ENCODE results near the gene NPR3. TPM values are rescaled to one million over a fixed set of nuclear protein-coding genes. Genes with fewer than 3 reads are reported as not detected.
A peak's percentile ranks its signal among the peaks of the same experiment; 100 is the strongest.

Gene NPR3
- total RNA-seq, 1 donor from 2014 or later, result 0.07 TPM

DNA sequence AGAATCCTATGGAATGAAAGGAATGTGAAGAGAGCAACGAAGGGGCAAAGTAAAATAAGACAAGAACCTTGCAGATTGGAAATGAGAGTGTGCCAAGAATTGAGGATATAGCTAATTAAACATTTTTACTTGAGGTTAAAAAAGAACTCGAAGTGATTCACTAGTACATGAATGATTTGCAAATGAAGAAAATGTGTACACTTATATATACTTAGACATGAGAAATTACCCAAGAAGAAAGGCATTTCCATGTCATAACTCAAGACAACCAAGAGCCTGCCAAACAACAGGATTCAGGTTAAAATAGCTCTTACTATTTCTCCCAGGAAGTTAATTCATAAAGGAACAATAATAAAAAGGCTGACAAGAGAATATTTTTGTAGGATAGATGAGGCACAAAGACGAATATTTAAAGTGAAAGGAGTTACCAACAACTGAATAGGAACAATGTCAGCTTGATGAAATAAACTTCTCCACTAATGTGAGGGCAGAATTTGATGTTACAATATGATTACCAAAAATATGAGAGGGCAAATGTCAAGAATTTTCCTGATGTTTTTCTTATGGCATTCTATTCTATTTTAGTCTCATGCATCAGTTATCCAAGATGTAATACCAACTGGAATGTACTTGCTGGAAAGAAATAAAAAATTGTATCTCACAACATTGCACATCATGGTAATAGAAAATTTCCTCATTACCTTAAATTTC lies 18.9 kb upstream of the NPR3 start:
- no peaks in the 10 kb centered on the region for H3K9me3 Mint-ChIP-seq
- intact Hi-C loops (cut with micrococcal nuclease), result no loop called here
- no peaks in the 10 kb centered on the region for H3K27me3 Mint-ChIP-seq
- H3K27ac Mint-ChIP-seq, result no peak overlapping the region
- no peaks in the 10 kb centered on the region for H3K4me1 Mint-ChIP-seq
- no peak overlapping the region for H3K4me3 Mint-ChIP-seq
- no peak for DNase-seq
- no peaks in the 10 kb centered on the region for H3K36me3 Mint-ChIP-seq (ENCODE audit: low read depth)

DNA sequence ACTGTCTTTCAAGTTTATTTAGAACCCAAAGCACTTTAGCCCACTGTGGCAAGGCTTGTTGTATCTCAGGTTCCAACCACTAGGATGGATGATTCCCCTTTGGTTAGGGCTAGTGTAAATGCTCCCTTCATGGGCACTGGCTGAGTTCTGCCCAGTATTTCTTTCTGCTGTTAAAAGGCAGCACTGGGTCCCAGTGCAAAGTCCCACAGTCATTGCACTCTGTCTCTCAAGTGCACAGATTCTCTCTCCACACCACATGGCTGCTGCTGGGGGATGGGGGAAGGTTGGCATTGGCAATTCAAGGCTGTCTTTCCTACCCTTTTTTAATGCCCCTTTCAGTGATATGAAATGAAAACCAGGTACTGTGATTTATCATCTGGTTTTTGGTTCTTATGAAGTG lies 7.2 kb upstream of the NPR3 start:
- H3K4me1 Mint-ChIP-seq, result peaks cover 2% of the 10 kb centered on the region
- peaks cover 26% of the 10 kb centered on the region for H3K27me3 Mint-ChIP-seq
- H3K4me3 Mint-ChIP-seq, result no peak overlapping the region
- intact Hi-C loops (cut with micrococcal nuclease), result no loop called here
- H3K9me3 Mint-ChIP-seq, result peaks cover 6% of the 10 kb centered on the region
- no peak for DNase-seq
- no peaks in the 10 kb centered on the region for H3K36me3 Mint-ChIP-seq (ENCODE audit: low read depth)
- H3K27ac Mint-ChIP-seq, result no peak overlapping the region

DNA sequence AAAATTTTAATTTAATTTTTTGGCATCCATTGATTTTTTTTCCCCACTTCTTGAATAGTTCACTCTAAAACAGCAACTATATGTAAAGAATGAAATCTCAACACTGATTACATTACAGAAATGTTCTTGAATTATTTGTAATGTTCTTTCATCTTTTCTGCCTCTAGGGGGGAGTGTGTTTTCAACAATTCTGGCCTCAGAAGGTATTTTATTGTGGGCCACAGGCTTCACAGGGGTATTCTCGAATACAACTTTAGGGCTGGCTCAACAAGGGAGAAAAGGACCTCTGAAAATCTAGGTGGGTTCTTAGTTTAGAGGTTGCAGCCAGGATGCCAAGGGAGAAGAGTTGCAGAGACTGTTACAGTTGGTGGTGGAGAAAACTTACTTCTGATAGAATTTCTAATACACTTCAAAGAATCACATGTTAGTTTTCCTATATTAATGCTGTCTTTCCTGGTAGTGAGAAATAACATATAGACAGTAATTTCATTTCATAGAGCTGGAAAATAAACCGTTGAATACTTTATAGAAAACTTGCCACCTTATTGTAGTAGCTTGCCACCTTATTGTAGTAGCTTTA lies 3.6 kb upstream of the NPR3 start:
- Mint-ChIP-seq H3K36me3 (ENCODE audit: low read depth) (peaks cover 2% of the 10 kb centered on the region), H3K4me1 (peaks cover 18% of the 10 kb centered on the region), H3K27me3 (peaks cover 47% of the 10 kb centered on the region), H3K9me3 (no peaks in the 10 kb centered on the region), H3K4me3 (no peak overlapping the region), H3K27ac (no peak overlapping the region)
- intact Hi-C loops (cut with micrococcal nuclease), result no loop called here
- DNase-seq, result no peak

DNA sequence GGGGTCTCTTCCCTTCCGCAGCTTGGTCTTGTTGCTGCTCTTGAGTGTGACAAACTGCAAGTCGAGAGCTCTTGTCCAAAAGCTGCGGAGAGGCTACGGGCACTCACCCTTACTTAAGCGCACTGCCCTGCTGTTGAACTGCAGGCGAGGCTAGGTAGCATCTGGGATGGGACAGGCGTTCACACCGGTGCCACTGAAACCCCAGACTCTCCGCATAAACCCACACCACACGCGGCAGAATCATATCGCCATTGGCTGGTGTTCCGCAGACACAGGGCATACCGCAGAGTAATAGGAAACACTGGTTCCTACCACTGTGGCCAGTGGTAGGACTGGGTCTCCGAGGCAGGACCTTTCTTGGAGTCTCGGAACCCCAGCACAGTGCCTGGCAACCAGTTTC lies 2.2 kb upstream of the NPR3 start:
- intact Hi-C loops (cut with micrococcal nuclease), result loop anchor here (2.0 kb wide), 1 partner anchor 714 kb away; no protein-coding TSS in a partner anchor
- peaks cover 5% of the 10 kb centered on the region for H3K9me3 Mint-ChIP-seq
- no peak for DNase-seq
- H3K27me3 Mint-ChIP-seq, result peaks cover 61% of the 10 kb centered on the region
- H3K4me1 Mint-ChIP-seq, result peaks cover 21% of the 10 kb centered on the region
- peaks cover 3% of the 10 kb centered on the region for H3K36me3 Mint-ChIP-seq (ENCODE audit: low read depth)
- no peak overlapping the region for H3K27ac Mint-ChIP-seq
- H3K4me3 Mint-ChIP-seq, result no peak overlapping the region

DNA sequence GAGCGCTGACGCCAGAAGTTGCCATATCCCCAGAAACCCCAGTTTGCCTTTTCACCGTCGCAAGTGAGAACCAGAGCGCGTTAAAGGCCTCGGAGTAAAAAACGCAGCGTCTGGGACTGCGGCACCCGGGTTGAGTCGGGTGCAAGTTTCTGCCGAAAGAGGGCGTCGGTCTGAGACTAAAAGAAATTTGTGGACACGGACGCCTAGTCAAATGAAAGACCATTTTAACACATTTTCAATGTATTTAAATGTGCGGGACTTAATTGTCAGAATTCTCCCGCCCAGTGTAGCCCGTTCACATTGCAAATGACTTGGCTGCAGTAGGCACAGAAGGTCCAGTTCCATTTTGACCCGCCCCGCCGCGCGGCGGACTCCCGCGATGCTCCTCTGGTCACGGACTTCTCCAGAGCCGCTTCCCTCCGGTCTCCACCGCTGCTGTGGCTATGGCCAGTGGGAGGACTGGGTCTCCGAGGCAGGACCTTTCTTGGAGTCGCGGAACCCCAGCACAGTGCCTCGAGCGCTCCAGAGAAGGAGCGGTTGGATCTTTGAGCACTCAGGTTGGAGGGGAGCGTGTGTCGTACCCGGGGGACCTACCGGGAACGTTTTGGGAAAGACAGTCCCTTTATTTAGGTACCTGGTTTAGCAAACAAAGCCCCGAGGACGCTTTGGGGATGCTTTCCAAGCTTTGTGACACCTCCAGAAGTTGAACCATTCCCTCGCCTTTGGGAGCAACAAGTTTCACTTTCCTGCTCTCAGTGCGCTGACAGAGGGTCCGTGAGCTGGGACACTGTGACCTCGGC lies 1.2 kb upstream of the NPR3 start:
- Mint-ChIP-seq H3K4me1 (peaks cover 21% of the 10 kb centered on the region), H3K9me3 (peaks cover 5% of the 10 kb centered on the region), H3K27ac (no peak overlapping the region), H3K4me3 (peak overlapping the region; percentile 84), H3K27me3 (peaks cover 68% of the 10 kb centered on the region), H3K36me3 (ENCODE audit: low read depth) (peaks cover 3% of the 10 kb centered on the region)
- intact Hi-C loops (cut with micrococcal nuclease), result loop anchor here (2.0 to 5.0 kb wide), 3 partner anchors 592 to 1227 kb away; partner anchors contain the start of gene RXFP3
- peak; percentile 88 for DNase-seq

DNA sequence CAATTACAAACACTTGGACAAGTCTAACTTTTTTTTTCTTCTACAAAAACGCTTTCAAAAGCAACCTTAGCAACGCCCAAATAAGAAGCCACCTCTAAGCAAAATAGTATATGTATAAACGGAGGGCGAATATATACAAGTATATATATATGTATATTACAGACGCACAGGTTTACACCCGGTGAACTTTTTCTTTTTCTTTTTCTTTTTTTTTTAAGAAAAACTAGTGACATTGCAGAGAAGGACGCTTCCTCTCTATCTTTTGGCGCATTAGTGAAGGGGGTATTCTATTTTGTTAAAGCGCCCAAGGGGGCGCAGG lies 200 bp downstream of the NPR3 start:
- H3K27ac Mint-ChIP-seq, result no peak overlapping the region
- intact Hi-C loops (cut with micrococcal nuclease), result loop anchor here (5.0 kb wide), 2 partner anchors 591 to 1226 kb away; partner anchors contain the start of gene RXFP3
- peaks cover 73% of the 10 kb centered on the region for H3K27me3 Mint-ChIP-seq
- peak overlapping the region; percentile 16 for H3K4me3 Mint-ChIP-seq
- peaks cover 21% of the 10 kb centered on the region for H3K4me1 Mint-ChIP-seq
- peaks cover 5% of the 10 kb centered on the region for H3K9me3 Mint-ChIP-seq
- no peak for DNase-seq
- peaks cover 3% of the 10 kb centered on the region for H3K36me3 Mint-ChIP-seq (ENCODE audit: low read depth)

DNA sequence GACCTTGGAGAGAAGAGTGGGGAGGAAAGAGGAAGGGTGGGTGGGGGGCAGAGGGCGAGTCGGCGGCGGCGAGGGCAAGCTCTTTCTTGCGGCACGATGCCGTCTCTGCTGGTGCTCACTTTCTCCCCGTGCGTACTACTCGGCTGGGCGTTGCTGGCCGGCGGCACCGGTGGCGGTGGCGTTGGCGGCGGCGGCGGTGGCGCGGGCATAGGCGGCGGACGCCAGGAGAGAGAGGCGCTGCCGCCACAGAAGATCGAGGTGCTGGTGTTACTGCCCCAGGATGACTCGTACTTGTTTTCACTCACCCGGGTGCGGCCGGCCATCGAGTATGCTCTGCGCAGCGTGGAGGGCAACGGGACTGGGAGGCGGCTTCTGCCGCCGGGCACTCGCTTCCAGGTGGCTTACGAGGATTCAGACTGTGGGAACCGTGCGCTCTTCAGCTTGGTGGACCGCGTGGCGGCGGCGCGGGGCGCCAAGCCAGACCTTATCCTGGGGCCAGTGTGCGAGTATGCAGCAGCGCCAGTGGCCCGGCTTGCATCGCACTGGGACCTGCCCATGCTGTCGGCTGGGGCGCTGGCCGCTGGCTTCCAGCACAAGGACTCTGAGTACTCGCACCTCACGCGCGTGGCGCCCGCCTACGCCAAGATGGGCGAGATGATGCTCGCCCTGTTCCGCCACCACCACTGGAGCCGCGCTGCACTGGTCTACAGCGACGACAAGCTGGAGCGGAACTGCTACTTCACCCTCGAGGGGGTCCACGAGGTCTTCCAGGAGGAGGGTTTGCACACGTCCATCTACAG lies 760 bp downstream of the NPR3 start:
- peaks cover 21% of the 10 kb centered on the region for H3K4me1 Mint-ChIP-seq
- H3K4me3 Mint-ChIP-seq, result peak overlapping the region; percentile 16
- intact Hi-C loops (cut with micrococcal nuclease), result loop anchor here (5.0 kb wide), 2 partner anchors 590 to 1225 kb away; partner anchors contain the start of gene RXFP3
- no peak for DNase-seq
- H3K9me3 Mint-ChIP-seq, result peaks cover 5% of the 10 kb centered on the region
- peaks cover 3% of the 10 kb centered on the region for H3K36me3 Mint-ChIP-seq (ENCODE audit: low read depth)
- peaks cover 74% of the 10 kb centered on the region for H3K27me3 Mint-ChIP-seq
- H3K27ac Mint-ChIP-seq, result no peak overlapping the region

DNA sequence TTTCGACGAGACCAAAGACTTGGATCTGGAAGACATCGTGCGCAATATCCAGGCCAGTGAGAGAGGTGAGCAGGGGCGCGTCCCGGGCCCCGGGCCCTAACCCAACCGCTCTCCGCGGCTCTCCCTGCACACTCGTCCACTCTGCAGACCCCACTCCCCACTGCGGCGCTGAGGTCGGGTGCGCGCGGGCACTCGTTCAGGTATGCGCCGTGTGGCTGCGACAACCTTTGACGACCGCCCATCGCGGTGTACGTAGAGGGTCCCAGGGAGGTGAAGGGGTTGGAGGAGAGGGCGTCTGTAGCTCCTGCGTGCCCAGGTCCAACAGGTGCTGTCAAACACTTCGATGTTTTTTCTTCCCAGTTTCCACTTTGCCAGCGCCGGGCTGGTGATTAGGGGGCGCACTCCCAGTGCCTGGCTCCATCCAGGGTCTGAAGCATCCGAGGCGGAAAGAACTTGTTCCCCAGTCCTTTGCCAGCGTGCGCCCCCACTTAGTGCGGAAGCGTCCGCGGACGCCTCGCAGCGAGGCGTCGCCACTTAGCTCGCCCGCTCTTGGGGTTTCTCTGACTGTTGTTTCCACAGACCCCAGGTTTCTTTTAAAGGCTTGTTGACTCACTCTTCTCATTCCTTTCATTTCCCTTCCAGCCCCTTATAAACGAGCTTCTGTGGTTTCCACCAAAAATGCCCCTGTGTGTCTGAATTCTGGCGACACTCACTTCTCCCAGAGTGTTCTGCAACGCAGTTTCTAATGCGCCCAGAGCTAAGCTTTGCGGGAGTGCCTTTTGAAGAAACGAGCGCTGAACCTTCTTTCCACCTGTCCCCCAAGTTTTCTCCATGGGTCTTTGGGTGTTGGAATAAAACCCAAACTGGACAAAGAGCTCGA lies 1.6 kb downstream of the NPR3 start:
- H3K27ac Mint-ChIP-seq, result peak overlapping the region; percentile 18
- DNase-seq, result peak; percentile 58
- intact Hi-C loops (cut with micrococcal nuclease), result loop anchor here (5.0 kb wide), 2 partner anchors 590 to 1225 kb away; partner anchors contain the start of gene RXFP3

DNA sequence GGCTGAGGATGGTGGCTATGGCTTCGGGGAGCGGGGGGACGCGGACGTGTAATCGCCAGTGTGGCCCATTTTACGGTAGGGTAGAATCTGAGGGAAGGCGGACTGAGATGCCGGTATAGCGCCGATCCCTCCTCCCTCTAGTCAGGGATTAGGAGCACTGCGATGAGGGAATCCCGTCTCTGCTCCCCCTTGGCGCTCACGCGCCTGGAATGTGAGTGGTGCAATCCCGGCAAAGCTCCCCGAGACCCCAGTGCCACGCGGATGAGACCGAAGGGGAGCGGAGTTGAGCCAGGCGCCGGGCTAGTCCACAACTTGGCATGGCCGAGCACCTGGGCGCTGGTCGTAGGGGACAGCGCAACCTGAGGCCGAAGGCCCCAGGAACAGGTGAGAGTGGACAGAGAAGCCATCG lies 2.2 kb downstream of the NPR3 start:
- Mint-ChIP-seq H3K36me3 (ENCODE audit: low read depth) (peaks cover 3% of the 10 kb centered on the region), H3K4me1 (peaks cover 21% of the 10 kb centered on the region), H3K27ac (no peak overlapping the region), H3K27me3 (peaks cover 73% of the 10 kb centered on the region), H3K4me3 (no peak overlapping the region), H3K9me3 (peaks cover 5% of the 10 kb centered on the region)
- DNase-seq, result no peak
- intact Hi-C loops (cut with micrococcal nuclease), result loop anchor here (5.0 kb wide), 2 partner anchors 589 to 1224 kb away; partner anchors contain the start of gene RXFP3

More for the DNA sequence above, 1.6 kb downstream of the NPR3 start:
- H3K4me1 Mint-ChIP-seq, result peaks cover 21% of the 10 kb centered on the region
- H3K27me3 Mint-ChIP-seq, result peaks cover 73% of the 10 kb centered on the region
- H3K9me3 Mint-ChIP-seq, result peaks cover 5% of the 10 kb centered on the region
- no peak overlapping the region for H3K4me3 Mint-ChIP-seq
- H3K36me3 Mint-ChIP-seq (ENCODE audit: low read depth), result peaks cover 3% of the 10 kb centered on the region

DNA sequence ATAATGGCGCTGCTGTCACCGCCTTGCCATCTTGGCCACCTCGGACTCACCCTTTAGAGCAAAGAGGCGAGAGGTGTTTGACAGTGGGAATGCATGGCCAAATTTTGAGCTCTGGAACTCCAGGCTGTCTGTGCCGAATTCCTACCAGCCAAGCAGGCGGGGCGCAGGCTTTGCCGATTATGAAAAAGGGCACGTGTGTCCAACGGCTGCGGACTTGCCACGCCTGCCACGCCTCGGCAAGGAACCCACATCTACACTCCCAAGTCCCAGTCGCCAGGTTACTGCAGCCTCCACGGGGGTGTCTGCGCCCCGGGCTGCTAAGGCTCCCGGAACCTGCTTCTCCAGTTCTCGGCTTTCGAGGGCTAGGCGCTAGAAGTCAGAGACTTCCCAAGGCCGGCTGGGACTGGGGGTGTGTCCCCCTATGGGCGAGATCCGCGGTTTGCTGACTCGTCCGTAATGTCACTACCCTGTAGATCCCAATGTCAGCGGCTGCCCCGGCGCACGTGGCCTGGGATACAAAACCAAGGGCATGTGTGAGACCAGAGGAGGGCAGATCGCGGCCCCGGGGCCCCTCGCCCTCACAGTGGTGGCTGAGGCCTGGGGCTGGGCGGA lies 2.8 kb downstream of the NPR3 start:
- Mint-ChIP-seq H3K27me3 (peaks cover 68% of the 10 kb centered on the region), H3K9me3 (peaks cover 5% of the 10 kb centered on the region), H3K4me1 (peaks cover 19% of the 10 kb centered on the region), H3K4me3 (no peak overlapping the region), H3K36me3 (ENCODE audit: low read depth) (peaks cover 3% of the 10 kb centered on the region), H3K27ac (no peak overlapping the region)
- intact Hi-C loops (cut with micrococcal nuclease), result loop anchor here (5.0 kb wide), 2 partner anchors 588 to 1223 kb away; partner anchors contain the start of gene RXFP3
- DNase-seq, result no peak

DNA sequence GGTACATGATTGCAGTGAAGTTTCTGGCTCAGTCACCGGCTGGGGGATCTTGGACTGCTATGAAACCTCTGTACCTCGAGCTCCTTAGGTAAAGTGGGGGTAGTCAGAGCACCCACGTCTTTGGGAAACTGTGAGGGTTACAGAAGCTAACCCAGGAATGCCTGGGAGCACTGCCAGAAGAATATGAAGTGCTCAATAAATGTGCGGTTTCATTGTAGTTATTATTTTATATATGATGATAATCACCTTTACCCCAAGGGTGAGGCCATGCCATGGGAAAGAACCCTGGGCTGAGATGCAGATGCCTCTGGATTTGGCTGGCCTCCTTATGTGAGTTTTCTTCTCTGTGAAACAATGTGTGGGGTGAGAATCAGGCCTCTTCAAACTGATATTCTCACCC lies 3.7 kb downstream of the NPR3 start:
- no peak for DNase-seq
- Mint-ChIP-seq H3K4me3 (no peak overlapping the region), H3K36me3 (ENCODE audit: low read depth) (peaks cover 3% of the 10 kb centered on the region), H3K9me3 (peaks cover 5% of the 10 kb centered on the region), H3K27me3 (peaks cover 63% of the 10 kb centered on the region), H3K27ac (no peak overlapping the region), H3K4me1 (peaks cover 12% of the 10 kb centered on the region)
- intact Hi-C loops (cut with micrococcal nuclease), result loop anchor here (5.0 kb wide), 2 partner anchors 587 to 1222 kb away; partner anchors contain the start of gene RXFP3

DNA sequence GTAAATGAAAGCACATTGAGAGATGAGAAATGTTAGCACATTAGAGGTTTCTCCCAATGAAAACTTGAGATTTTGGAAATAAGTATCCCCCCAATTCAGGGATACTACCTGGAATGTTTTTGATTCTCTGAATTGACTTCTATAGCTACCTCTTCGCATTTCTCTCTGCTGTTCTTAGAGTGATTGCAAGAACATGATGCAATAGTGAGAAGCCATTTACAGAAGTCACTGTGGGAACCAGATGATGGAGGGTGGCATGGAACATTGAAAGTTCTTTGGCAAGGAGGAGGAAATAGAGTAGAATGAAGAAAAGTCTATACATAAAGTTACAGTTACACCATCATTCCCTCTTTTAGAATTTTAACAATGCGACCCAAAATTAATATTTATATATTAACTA lies 9.2 kb downstream of the NPR3 start:
- H3K36me3 Mint-ChIP-seq (ENCODE audit: low read depth), result no peaks in the 10 kb centered on the region
- H3K4me1 Mint-ChIP-seq, result no peaks in the 10 kb centered on the region
- H3K27ac Mint-ChIP-seq, result no peak overlapping the region
- H3K4me3 Mint-ChIP-seq, result no peak overlapping the region
- intact Hi-C loops (cut with micrococcal nuclease), result no loop called here
- no peaks in the 10 kb centered on the region for H3K9me3 Mint-ChIP-seq
- no peak for DNase-seq
- peaks cover 21% of the 10 kb centered on the region for H3K27me3 Mint-ChIP-seq
